T-helper 1 cell treated with Interleukin-12 subunit alpha and Interleukin-12 subunit beta and Interleukin-4 antibody, amounts not matched to agents 30 μg/mL and 1 μg/mL, for 36 hours (primary cell): ENCODE data around the gene ALDH1A2.
"Not testable (repeated sequence)": the region's sequence is repeated elsewhere in the genome, so short reads cannot be mapped to it uniquely, and the experiment has no call there.

Experiments used
- H3K27ac Mint-ChIP-seq: one replicate; pipeline ENCODE4 v1.8.0; 2021; ENCODE audit warnings: mild to moderate bottlenecking, mixed read lengths
- H3K27me3 Mint-ChIP-seq: one replicate; pipeline ENCODE4 v1.8.0; 2021; ENCODE audit warnings: low read depth, mixed read lengths
- H3K36me3 Mint-ChIP-seq: one replicate; pipeline ENCODE4 v1.8.0; 2021; ENCODE audit warnings: low read depth, mixed read lengths
- H3K4me1 Mint-ChIP-seq: one replicate; pipeline ENCODE4 v1.8.0; 2021; ENCODE audit warnings: low read depth, mixed read lengths
- H3K4me3 Mint-ChIP-seq: one replicate; pipeline ENCODE4 v1.8.0; 2021; ENCODE audit warnings: mild to moderate bottlenecking, moderate library complexity, mixed read lengths
- H3K9me3 Mint-ChIP-seq: one replicate; pipeline ENCODE4 v1.8.0; 2021; ENCODE audit warnings: mixed read lengths

The ALDH1A2 gene

DNA sequence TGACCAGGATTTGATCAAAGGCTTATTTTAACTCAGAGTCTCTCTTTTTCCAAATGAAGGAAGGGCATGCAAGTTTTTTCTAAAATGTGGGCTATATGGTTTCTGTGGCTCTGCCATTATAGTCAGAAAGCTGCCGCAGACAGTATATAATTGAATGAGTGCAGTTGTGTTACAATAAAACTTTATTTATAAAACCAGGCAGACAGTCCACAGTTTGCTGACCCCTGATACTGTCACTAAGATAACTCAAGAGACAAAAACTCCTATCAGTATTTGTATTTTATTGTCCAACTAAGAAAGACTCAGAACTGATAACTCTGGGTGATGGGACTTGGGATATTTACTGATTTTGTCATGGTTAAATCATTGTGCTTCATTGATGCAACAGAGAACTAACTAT, 4.9 kb downstream of the ALDH1A2 start:
- H3K4me3 Mint-ChIP-seq = no peak overlapping the region
- H3K27ac Mint-ChIP-seq = no peak overlapping the region
- H3K27me3 Mint-ChIP-seq = peaks cover 68% of the 10 kb centered on the region
- H3K36me3 Mint-ChIP-seq = no peaks in the 10 kb centered on the region
- H3K4me1 Mint-ChIP-seq = no peaks in the 10 kb centered on the region
- H3K9me3 Mint-ChIP-seq = no peaks in the 10 kb centered on the region

DNA sequence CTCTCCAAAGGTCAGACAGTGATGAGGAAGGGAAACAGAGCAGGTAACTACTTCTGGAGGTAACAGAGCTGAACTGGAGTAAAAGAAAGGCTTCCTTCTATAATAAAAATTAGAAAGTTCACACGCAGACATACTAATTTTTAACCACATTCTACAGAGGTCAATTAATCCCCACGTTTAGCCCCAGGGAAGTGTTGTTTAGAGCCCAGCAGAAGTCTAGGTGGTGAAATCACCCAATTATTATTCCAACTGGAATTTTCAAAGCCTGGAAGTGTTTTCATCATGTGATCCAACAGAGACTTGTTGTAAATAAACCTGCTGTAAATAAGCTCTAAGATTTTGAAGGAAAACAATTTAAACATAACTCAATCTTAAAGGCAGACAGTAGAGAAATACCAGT, 6.8 kb downstream of the ALDH1A2 start:
- Mint-ChIP-seq H3K4me3 (no peak overlapping the region), H3K27ac (no peak overlapping the region), H3K27me3 (peaks cover 67% of the 10 kb centered on the region), H3K36me3 (no peaks in the 10 kb centered on the region), H3K9me3 (no peaks in the 10 kb centered on the region), H3K4me1 (no peaks in the 10 kb centered on the region)

DNA sequence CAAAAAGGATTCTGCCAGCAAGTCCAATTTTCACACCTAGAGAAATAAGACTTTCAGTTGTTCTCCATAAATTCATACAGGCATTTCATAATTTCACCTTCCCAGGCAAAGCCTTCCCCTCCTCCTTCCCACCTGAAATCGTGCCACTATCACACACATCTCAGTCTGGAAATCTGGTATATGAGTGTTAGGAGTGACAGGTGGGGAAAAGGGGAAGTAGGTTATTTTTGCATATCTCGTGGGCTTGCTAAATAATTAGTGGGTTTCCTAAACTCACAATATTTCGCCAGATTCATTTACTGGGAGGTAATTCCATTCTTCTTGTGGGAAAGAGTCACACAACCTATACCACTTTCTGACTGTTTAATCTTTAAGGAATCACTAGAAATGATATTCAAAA, 7.4 kb downstream of the ALDH1A2 start:
- Mint-ChIP-seq H3K36me3 (no peaks in the 10 kb centered on the region), H3K27ac (no peak overlapping the region), H3K27me3 (peaks cover 65% of the 10 kb centered on the region), H3K9me3 (no peaks in the 10 kb centered on the region), H3K4me1 (no peaks in the 10 kb centered on the region), H3K4me3 (no peak overlapping the region)

DNA sequence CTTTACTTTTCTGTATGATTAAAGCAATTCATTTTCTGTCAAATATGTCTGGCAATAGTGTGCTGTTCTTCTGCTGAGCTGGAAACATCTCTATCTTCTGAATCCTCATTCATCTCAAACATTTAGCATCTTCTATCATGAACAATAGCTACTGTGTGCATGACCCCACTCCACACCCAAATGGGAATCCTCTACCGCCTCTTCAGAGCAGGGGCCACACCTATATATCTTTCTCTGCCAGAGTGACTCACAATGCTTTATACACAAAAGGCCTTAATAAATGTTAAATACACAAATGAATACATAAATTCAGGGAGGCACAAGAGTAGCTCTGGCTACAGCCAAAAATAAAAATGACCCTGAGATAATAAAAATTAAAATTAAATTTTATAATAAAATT, 8.0 kb downstream of the ALDH1A2 start:
- no peak overlapping the region for H3K27ac Mint-ChIP-seq
- H3K4me3 Mint-ChIP-seq = no peak overlapping the region
- H3K36me3 Mint-ChIP-seq = no peaks in the 10 kb centered on the region
- H3K9me3 Mint-ChIP-seq = no peaks in the 10 kb centered on the region
- H3K27me3 Mint-ChIP-seq = peaks cover 60% of the 10 kb centered on the region
- no peaks in the 10 kb centered on the region for H3K4me1 Mint-ChIP-seq

DNA sequence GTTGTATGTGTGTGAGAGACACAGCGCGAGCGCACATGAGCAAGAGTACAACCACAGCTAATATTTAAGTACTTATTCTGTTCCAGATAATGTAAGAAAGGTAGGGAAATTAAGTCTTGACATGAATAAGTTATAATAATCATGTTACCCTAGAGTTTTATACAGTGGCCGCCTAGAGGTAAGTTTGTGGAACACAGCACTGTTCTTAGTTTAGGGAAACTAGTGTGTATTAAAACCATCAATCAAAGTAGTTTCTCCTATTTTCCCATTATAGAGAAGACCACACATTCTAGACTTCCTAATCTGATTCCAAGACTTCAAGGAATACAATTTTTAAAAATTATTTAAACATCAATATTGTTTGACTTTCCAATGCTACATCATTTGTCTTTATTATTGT, 9.5 kb downstream of the ALDH1A2 start:
- peaks cover 53% of the 10 kb centered on the region for H3K27me3 Mint-ChIP-seq
- H3K27ac Mint-ChIP-seq = no peak overlapping the region
- H3K36me3 Mint-ChIP-seq = no peaks in the 10 kb centered on the region
- no peaks in the 10 kb centered on the region for H3K4me1 Mint-ChIP-seq
- no peak overlapping the region for H3K4me3 Mint-ChIP-seq
- H3K9me3 Mint-ChIP-seq = no peaks in the 10 kb centered on the region

DNA sequence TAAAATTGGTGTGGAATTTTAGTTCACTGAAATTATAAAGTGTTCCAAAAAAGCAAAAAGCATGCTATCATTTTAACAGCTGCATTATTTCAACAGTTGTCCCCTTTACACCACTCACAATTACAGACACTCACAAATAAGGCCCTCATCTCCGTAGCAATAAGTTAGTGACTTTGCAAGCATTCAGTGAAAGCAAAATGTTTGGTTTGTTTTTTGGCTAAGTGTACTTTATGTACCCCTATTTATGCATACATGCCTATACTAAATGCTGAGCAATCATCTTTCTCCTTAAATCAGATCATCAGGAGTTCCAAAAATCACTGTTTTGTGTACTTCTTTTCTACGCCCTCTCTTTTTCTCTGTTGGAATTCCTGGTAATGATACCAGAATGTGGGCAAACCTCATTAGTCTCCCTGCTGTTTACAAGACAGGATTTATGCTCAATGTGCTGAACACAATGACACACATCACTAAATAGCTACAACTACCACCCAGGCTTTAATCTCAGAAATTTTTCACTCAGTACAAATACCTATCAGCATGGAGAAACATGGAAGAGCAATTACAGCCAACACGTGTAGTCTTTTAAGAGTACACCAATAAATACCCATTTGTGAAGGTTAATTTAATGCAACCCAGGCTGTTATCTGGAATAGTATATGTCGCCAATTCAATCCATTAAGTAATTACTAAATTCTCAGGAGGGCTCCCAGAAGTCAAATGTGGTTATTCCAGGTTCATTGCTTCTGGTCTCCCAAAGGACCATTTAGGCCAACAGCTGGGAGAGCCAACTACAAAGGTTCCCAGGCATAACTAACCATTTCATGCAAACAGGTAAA, 12.0 kb downstream of the ALDH1A2 start:
- H3K4me3 Mint-ChIP-seq = no peak overlapping the region
- H3K27me3 Mint-ChIP-seq = peaks cover 57% of the 10 kb centered on the region
- H3K27ac Mint-ChIP-seq = no peak overlapping the region
- H3K9me3 Mint-ChIP-seq = no peaks in the 10 kb centered on the region
- no peaks in the 10 kb centered on the region for H3K36me3 Mint-ChIP-seq
- no peaks in the 10 kb centered on the region for H3K4me1 Mint-ChIP-seq

DNA sequence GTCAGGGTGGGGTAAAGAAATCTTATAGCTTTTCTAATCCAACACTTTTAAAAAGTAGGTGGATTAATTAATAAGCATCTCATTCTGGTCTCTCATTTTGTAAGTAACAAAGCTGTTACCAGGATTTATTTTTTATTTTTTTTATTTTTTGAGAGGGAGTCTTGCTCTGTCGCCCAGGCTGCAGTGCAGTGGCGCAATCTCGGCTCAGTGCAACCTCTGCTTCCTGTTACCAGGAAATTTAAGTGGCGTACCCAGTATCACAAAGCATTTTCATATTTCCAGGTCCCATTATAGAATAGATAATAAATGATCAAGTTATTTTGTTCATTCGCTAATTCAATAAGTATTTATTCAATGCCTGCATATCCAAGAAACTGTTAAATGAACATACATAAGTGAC, 13.2 kb downstream of the ALDH1A2 start:
- Mint-ChIP-seq H3K4me3 (no peak overlapping the region), H3K36me3 (no peaks in the 10 kb centered on the region), H3K9me3 (no peaks in the 10 kb centered on the region), H3K27me3 (peaks cover 54% of the 10 kb centered on the region), H3K27ac (no peak overlapping the region), H3K4me1 (no peaks in the 10 kb centered on the region)

DNA sequence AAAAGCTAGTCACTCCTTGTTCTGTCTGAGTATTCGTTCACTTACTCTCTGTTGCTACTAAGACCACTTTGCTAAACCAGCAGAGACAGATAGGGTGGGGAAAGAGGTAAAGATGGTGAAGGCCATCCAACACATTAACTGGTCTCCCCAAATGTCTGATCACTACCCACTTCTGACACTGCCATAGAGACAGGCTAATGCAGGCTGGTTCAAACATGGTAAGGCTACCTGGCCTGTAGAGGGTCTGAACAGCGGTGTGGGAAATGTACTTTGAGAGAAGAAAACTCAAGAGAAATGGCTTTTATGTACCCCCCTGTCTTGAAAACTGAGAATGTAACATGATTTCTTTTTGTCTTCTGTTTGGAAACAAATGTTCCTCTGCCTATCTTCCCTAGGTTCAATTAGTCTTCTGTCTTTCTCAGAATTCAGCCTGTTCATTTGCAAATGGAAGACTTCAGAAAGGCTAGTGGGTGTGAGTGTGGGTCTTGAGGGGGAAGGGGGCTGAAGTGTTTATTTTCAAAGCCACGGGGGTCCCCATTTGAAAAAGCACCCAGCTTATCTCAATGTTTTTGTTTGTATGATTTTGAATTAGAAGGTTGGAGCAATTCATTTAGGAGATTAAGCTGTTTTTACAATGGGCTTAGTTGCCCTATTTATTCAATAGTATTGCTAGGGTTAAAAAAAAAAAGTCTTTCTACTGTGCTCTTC, 15.8 kb downstream of the ALDH1A2 start:
- Mint-ChIP-seq H3K9me3 (no peaks in the 10 kb centered on the region), H3K36me3 (no peaks in the 10 kb centered on the region), H3K4me3 (no peak overlapping the region), H3K27ac (no peak overlapping the region), H3K4me1 (no peaks in the 10 kb centered on the region), H3K27me3 (peaks cover 43% of the 10 kb centered on the region)

DNA sequence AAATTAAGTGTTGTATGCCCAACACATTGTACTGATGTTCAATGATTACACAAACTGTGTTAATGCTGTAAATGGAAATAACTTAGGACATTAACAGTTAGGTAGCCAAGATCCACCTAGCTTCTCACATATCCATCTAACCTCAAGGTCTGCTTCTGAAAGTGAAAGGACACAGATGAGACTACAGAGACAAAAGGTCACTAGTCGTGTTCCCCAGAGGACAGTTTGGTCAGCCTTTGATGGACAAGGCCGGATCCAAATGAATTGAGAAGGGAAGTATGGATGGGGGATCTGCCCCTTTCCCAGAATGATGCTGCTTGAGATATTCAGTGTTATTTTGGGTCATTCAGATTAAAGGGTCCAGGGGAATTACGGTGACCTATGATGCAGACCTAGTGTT, 17.2 kb downstream of the ALDH1A2 start:
- Mint-ChIP-seq H3K4me3 (no peak overlapping the region), H3K9me3 (no peaks in the 10 kb centered on the region), H3K4me1 (no peaks in the 10 kb centered on the region), H3K27me3 (peaks cover 45% of the 10 kb centered on the region), H3K27ac (no peak overlapping the region), H3K36me3 (no peaks in the 10 kb centered on the region)

DNA sequence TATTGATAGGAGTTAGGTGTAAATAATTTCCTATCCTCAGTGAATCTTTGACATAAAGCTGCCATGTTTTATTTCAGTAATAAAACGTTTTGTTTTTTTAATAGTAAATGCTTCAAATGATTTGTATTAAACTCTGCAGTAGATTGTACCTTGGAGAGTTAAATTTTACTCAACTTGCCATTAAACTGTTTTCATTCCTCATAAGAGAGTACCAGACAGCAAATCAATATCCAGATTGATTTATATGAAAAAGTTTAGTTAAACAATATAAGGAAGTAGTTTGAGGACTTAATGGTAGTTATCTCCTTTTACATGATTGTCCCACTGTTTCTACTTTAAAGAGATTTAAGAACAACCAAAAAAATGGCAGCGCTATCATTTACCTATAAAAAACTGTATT, 18.4 kb downstream of the ALDH1A2 start:
- no peak overlapping the region for H3K27ac Mint-ChIP-seq
- H3K4me3 Mint-ChIP-seq = no peak overlapping the region
- H3K4me1 Mint-ChIP-seq = no peaks in the 10 kb centered on the region
- no peaks in the 10 kb centered on the region for H3K36me3 Mint-ChIP-seq
- no peaks in the 10 kb centered on the region for H3K9me3 Mint-ChIP-seq
- H3K27me3 Mint-ChIP-seq = peaks cover 54% of the 10 kb centered on the region

DNA sequence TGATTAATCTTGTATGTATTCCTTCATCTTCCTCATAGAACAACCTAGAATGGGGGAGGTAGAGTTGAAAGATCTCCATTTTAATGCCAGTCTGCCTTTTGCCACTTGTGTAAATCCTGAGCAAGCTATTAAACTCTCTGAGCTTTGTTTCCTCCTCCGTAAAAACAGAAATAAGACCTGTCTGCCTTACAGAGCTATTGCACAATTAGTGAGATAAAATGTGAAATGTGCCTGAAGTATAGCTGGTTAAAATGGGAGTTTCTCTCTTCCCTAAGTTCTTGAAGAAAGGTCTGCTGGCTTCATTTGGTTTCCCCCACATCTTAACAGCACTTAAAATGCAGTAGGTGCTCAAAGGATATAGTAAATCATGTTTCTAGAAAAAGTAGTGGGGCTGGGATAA, 19.0 kb downstream of the ALDH1A2 start:
- no peaks in the 10 kb centered on the region for H3K9me3 Mint-ChIP-seq
- no peak overlapping the region for H3K27ac Mint-ChIP-seq
- no peak overlapping the region for H3K4me3 Mint-ChIP-seq
- H3K4me1 Mint-ChIP-seq = no peaks in the 10 kb centered on the region
- H3K36me3 Mint-ChIP-seq = no peaks in the 10 kb centered on the region
- peaks cover 54% of the 10 kb centered on the region for H3K27me3 Mint-ChIP-seq

DNA sequence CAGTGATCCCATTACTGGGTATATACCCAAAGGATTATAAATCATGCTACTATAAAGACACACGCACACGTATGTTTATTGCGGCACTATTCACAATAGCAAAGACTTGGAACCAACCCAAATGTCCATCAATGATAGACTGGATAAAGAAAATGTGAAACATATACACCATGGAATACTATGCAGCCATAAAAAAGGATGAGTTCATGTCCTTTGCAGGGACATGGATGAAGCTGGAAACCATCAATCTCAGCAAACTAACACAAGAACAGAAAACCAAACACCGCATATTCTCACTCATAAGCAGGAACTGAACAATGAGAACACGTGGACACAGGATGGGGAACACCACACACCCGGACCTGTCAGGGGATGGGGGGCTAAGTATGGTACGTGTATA, 20.1 kb downstream of the ALDH1A2 start:
- H3K4me1 Mint-ChIP-seq, H3K9me3 Mint-ChIP-seq, H3K4me3 Mint-ChIP-seq, H3K36me3 Mint-ChIP-seq, H3K27ac Mint-ChIP-seq: not testable (repeated sequence)
- H3K27me3 Mint-ChIP-seq = peaks cover 63% of the 10 kb centered on the region

DNA sequence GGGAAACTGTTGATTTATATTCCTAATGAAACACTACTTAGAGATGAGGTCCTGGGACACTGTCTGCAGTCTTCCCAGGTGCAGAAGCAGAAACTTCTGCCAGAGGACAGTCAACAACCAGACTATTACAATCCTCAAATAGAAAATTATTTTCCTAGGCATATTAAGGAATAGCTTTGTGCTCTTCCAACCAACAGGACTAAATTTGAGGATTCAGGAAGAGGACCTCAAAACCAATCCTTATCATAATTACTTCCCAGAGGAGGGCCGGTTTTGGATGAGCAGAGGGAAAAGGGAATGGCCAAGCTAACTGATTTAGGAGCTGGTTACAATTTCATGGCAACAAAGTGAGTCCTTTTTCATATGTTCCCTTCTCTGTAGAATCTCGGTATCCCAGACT, 21.0 kb downstream of the ALDH1A2 start:
- H3K4me3 Mint-ChIP-seq = no peak overlapping the region
- H3K9me3 Mint-ChIP-seq = no peaks in the 10 kb centered on the region
- H3K4me1 Mint-ChIP-seq = no peaks in the 10 kb centered on the region
- H3K27me3 Mint-ChIP-seq = peaks cover 64% of the 10 kb centered on the region
- no peak overlapping the region for H3K27ac Mint-ChIP-seq
- no peaks in the 10 kb centered on the region for H3K36me3 Mint-ChIP-seq

DNA sequence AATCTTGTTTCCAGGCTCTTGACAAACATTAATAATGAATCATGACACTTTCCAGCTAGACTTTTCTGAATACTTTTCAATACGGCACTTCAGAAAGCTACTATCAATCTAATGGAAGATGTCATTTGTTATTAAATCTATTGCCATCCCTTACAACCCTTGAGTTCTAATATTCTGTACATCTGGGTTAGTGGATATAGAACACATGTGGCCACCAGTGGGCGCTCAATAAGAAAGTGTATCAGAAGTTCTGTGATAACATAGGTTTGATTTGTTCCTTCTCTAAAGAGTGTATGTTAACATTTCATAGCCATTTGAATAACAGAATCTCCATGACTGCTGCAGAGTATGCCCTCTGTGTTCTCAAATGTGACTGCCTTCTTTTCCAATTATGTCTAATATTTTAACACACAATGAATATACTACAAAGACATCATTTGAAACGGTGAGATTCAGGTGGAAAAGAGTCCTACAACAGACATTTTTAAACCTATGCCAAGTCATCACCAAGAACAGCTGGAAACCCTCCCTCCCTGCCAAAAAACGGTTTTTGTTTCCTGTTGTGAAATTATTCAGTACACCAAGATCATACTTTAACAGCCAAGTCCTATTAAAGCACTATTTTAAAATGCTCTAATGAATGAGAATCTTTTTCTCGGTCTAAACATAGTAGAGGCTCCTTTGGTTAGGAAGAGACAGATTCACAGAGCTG, 22.2 kb downstream of the ALDH1A2 start:
- no peak overlapping the region for H3K4me3 Mint-ChIP-seq

DNA sequence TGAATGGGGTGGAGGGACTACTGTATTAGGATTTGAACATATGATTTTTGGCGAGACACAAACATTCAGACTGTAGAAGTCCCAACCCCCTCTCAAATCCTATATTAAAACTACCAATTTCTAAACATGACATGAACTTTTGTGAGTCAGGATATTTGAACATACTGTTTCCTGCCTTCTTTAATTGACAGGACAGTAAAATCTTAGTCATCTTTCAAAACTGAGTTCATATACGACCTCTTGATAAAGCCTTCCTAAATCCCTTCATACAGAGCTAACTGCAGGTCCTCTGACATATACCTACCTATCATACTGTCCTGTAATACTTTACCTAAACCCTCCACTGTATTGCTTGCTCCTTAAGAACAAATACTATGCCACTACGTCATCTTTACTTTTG, 23.5 kb downstream of the ALDH1A2 start:
- no peaks in the 10 kb centered on the region for H3K36me3 Mint-ChIP-seq
- H3K4me3 Mint-ChIP-seq = no peak overlapping the region
- H3K27me3 Mint-ChIP-seq = peaks cover 62% of the 10 kb centered on the region
- H3K9me3 Mint-ChIP-seq = no peaks in the 10 kb centered on the region
- no peaks in the 10 kb centered on the region for H3K4me1 Mint-ChIP-seq
- H3K27ac Mint-ChIP-seq = no peak overlapping the region

More for the DNA sequence above, 22.2 kb downstream of the ALDH1A2 start:
- Mint-ChIP-seq H3K4me1 (no peaks in the 10 kb centered on the region), H3K27me3 (peaks cover 62% of the 10 kb centered on the region), H3K36me3 (no peaks in the 10 kb centered on the region), H3K9me3 (no peaks in the 10 kb centered on the region), H3K27ac (no peak overlapping the region)
